OCI-LY7 (cell line): ENCODE data around the gene CYP19A1.

ENCODE experiments used
- EZH2phosphoT487 ChIP-seq: fragments of 200-600 bp; sonication (generic); IDR thresholded peaks from 2 replicates; pipeline ENCODE4 v1.6.1; 2018; ENCODE audit warnings: low read depth, borderline replicate concordance, mild to moderate bottlenecking, mixed run types, antibody characterized with exemption, low read length, moderate library complexity, mixed read lengths
- TF ChIP-seq, protein P1 (sequence below): fragments of 200-600 bp; sonication (generic); conservative IDR thresholded peaks from 2 replicates; pipeline ENCODE4 v1.5.1; 2014; ENCODE audit warnings: mild to moderate bottlenecking, antibody characterized with exemption, low read length, moderate library complexity, mixed read lengths

DNA sequence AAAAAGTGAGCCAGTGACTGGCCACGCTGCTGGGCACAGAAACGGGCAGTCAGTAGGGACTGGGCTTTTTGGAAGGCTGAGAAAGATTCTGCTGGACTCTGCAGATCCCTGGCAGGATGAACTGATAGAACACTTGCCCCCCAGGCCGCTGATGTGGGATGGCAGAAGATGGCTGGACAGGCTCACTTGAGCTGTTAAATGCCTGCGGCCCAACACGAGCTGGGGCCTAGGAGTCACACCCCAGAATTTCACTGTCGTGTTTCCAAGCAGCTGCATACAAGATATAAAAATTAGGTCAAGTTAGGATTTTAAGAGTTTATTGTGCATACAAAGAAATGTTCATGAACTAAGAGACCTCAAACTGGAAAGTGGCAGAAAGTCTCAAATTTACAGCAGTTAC is 29.9 kb upstream of the CYP19A1 start:
- TF ChIP-seq, protein P1, sequence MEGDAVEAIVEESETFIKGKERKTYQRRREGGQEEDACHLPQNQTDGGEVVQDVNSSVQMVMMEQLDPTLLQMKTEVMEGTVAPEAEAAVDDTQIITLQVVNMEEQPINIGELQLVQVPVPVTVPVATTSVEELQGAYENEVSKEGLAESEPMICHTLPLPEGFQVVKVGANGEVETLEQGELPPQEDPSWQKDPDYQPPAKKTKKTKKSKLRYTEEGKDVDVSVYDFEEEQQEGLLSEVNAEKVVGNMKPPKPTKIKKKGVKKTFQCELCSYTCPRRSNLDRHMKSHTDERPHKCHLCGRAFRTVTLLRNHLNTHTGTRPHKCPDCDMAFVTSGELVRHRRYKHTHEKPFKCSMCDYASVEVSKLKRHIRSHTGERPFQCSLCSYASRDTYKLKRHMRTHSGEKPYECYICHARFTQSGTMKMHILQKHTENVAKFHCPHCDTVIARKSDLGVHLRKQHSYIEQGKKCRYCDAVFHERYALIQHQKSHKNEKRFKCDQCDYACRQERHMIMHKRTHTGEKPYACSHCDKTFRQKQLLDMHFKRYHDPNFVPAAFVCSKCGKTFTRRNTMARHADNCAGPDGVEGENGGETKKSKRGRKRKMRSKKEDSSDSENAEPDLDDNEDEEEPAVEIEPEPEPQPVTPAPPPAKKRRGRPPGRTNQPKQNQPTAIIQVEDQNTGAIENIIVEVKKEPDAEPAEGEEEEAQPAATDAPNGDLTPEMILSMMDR, result no peak
- no peak for TF ChIP-seq EZH2phosphoT487
